H1 (cell line): ENCODE measurements around the gene MB. TPM values are rescaled to one million over a fixed set of nuclear protein-coding genes. Genes with fewer than 3 reads are reported as not detected.

Experiments
- CHD2 ChIP-seq: IDR thresholded peaks from 2 replicates; pipeline ENCODE4 v1.6.1; 2012; ENCODE audit warnings: low read length, improper control_type of control experiment
- JUN ChIP-seq: IDR thresholded peaks from 2 replicates; pipeline ENCODE4 v1.6.1; 2011; ENCODE audit warnings: low read depth, mild to moderate bottlenecking, improper control_type of control experiment, low read length
- polyA plus RNA-seq, 7 experiments: library from polyadenylated mRNA; depleted of rRNA in 3 of 7; stranded (reverse) in 5 of 7; unstranded in 2 of 7; fragments of >200 nt in 5 of 7; fragments of 200-250 nt in 2 of 7; gene quantifications; 1 replicate in 5 of 7; 2 replicates in 1 of 7; 4 replicates in 1 of 7; pipeline versions ENCODE4 v1.2.1 to v1.2.3, GENCODE V29; 2011 to 2013; ENCODE audit warnings: missing spikeins in 2 of 7, mixed read lengths in 2 of 7
- total RNA-seq: library from RNA; stranded (reverse); fragmentation: NEBNext Ultra II Directional; extraction: Animal tissue kit (Norgen Biotek cat#: 25700); gene quantifications from 2 replicates; pipeline ENCODE4 v1.2.1, GENCODE V29; 2021

Gene MB
- total and polyA plus RNA-seq, 2 of the 8 experiments (the other 6 are each of a cell fraction or from before 2014, with no cell fraction given), result 1.5 TPM; not detected in 1

DNA sequence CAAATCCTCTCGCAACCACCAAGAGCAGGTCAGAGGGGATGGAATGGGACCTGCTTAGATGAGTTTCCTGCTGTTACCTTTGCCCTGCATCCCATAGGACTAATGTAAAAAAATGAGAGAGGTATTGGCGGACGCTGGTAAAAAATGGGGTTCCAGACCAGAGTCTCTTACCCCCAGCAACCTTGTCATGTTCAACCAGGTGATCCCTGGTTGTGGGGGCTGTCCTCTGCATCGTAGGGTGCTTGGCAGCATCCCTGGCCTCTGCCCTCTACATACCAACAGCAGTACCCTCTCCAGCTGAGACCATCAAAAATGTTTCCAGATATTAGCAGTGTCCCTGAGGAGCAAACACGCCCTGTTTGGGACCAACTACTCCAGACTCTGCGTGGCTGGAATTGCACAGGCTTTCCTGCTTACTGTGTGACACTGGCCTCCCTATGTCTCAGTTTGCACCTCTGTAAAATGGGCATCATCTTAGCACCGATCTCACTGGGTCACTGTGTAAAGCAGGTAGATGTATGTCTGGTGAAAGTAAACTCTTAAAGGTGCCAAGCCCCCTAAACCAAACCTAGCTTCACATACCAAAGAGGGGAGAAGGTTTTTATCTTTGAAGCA, 32.6 kb upstream of the MB start (continued):
- TF ChIP-seq CHD2 (no peak), JUN (no peak)
